H9 (cell line): ENCODE measurements around the gene ABCA3. TPM values are rescaled to one million over a fixed set of nuclear protein-coding genes. Genes with fewer than 3 reads are reported as not detected.

Experiments used
- DNase-seq: peaks from one replicate; pipeline ENCODE4 v3.0.0-alpha.2; 2017
- H2AFZ ChIP-seq: one replicate; pipeline ENCODE4 v1.6.1; 2013; ENCODE audit warnings: mild to moderate bottlenecking, low read length, control low read depth, moderate library complexity
- H2AK5ac ChIP-seq: 2 replicates; pipeline ENCODE4 v1.6.1; 2013; ENCODE audit warnings: low read length, control low read depth, mixed read lengths; ENCODE audit not compliant: insufficient read length
- H2BK120ac ChIP-seq: one replicate; pipeline ENCODE4 v1.6.1; 2013; ENCODE audit warnings: low read depth, mild to moderate bottlenecking, low read length, control low read depth, inconsistent platforms; ENCODE audit not compliant: poor library complexity, severe bottlenecking
- H2BK12ac ChIP-seq: 2 replicates; pipeline ENCODE4 v1.6.1; 2013; ENCODE audit warnings: low read length, control low read depth, mixed read lengths, low read depth; ENCODE audit not compliant: insufficient read length
- H2BK15ac ChIP-seq: 2 replicates; pipeline ENCODE4 v1.6.1; 2013; ENCODE audit warnings: low read depth, low read length, control low read depth
- H2BK20ac ChIP-seq: one replicate; pipeline ENCODE4 v1.6.1; 2013; ENCODE audit warnings: low read depth, mild to moderate bottlenecking, low read length, control low read depth, inconsistent platforms; ENCODE audit not compliant: poor library complexity, severe bottlenecking
- H2BK5ac ChIP-seq: 2 replicates; pipeline ENCODE4 v1.6.1; 2013; ENCODE audit warnings: low read length, control low read depth, mixed read lengths; ENCODE audit not compliant: insufficient read length
- H3K14ac ChIP-seq: 2 replicates; pipeline ENCODE4 v1.6.1; 2013; ENCODE audit warnings: low read length, control low read depth; ENCODE audit not compliant: insufficient read depth
- H3K18ac ChIP-seq: 2 replicates; pipeline ENCODE4 v1.6.1; 2013; ENCODE audit warnings: low read depth, mild to moderate bottlenecking, mixed read lengths, low read length, control low read depth; ENCODE audit not compliant: insufficient read length
- H3K23ac ChIP-seq: 2 replicates; pipeline ENCODE4 v1.6.1; 2013; ENCODE audit warnings: low read length, control low read depth, mixed read lengths, low read depth; ENCODE audit not compliant: insufficient read length
- H3K23me2 ChIP-seq: 2 replicates; pipeline ENCODE4 v1.6.1; 2013; ENCODE audit warnings: low read depth, mild to moderate bottlenecking, mixed read lengths, low read length, control low read depth; ENCODE audit not compliant: insufficient read length, poor library complexity, severe bottlenecking
- H3K27ac ChIP-seq: 2 replicates; pipeline ENCODE4 v1.5.1; 2013; ENCODE audit warnings: low read length, control low read depth, mixed read lengths, low read depth; ENCODE audit not compliant: insufficient read length
- H3K27me3 ChIP-seq: 2 replicates; pipeline ENCODE4 v1.6.1; 2013; ENCODE audit warnings: low read length, control low read depth, inconsistent platforms; ENCODE audit not compliant: insufficient read depth
- H3K4ac ChIP-seq: 2 replicates; pipeline ENCODE4 v1.6.1; 2013; ENCODE audit warnings: low read depth, mild to moderate bottlenecking, control low read depth, inconsistent platforms, low read length, moderate library complexity
- H3K4me1 ChIP-seq: 2 replicates; pipeline ENCODE4 v1.6.1; 2013; ENCODE audit warnings: low read length, control low read depth, inconsistent platforms; ENCODE audit not compliant: insufficient read depth
- H3K4me2 ChIP-seq: 2 replicates; pipeline ENCODE4 v1.6.1; 2013; ENCODE audit warnings: low read length, control low read depth, mixed read lengths; ENCODE audit not compliant: insufficient read length, insufficient read depth
- H3K56ac ChIP-seq: 2 replicates; pipeline ENCODE4 v1.6.1; 2013; ENCODE audit warnings: low read depth, mild to moderate bottlenecking, mixed read lengths, low read length, control low read depth; ENCODE audit not compliant: insufficient read length
- H3K79me1 ChIP-seq: 2 replicates; pipeline ENCODE4 v1.6.1; 2013; ENCODE audit warnings: low read depth, mild to moderate bottlenecking, moderate library complexity, low read length, control low read depth, inconsistent platforms; ENCODE audit not compliant: insufficient read depth, poor library complexity, severe bottlenecking
- H3K79me2 ChIP-seq: 2 replicates; pipeline ENCODE4 v1.6.1; 2013; ENCODE audit warnings: low read length, control low read depth, inconsistent platforms; ENCODE audit not compliant: insufficient read depth
- H3K9ac ChIP-seq: 2 replicates; pipeline ENCODE4 v1.6.1; 2013; ENCODE audit warnings: low read length, control low read depth, mixed read lengths; ENCODE audit not compliant: insufficient read length; ENCODE audit errors: extremely low read depth
- H3K9me3 ChIP-seq: one replicate; pipeline ENCODE4 v1.6.1; 2013; ENCODE audit warnings: low read depth, low read length, inconsistent platforms; ENCODE audit not compliant: control insufficient read depth
- H3T11ph ChIP-seq: one replicate; pipeline ENCODE4 v1.6.1; 2013; ENCODE audit warnings: mild to moderate bottlenecking, low read length, control low read depth, inconsistent platforms
- H4K20me1 ChIP-seq: one replicate; pipeline ENCODE4 v1.6.1; 2013; ENCODE audit not compliant: control insufficient read depth, insufficient read length, insufficient read depth
- H4K5ac ChIP-seq: 2 replicates; pipeline ENCODE4 v1.6.1; 2013; ENCODE audit warnings: low read depth, mild to moderate bottlenecking, mixed read lengths, low read length, control low read depth; ENCODE audit not compliant: insufficient read length
- H4K8ac ChIP-seq: replicated peaks from 2 replicates; pipeline ENCODE4 v1.6.1; 2013; ENCODE audit warnings: low read length, control low read depth, mixed read lengths, low read depth; ENCODE audit not compliant: insufficient read length
- H4K91ac ChIP-seq: 2 replicates; pipeline ENCODE4 v1.6.1; 2013; ENCODE audit warnings: low read depth, mild to moderate bottlenecking, moderate library complexity, mixed read lengths, low read length, control low read depth; ENCODE audit not compliant: insufficient read length
- H3K27ac Mint-ChIP-seq, 3 experiments: 2 replicates in 2 of 3; 3 replicates in 1 of 3; pipeline ENCODE4 v1.8.0; 2020 to 2021; ENCODE audit warnings: mixed read lengths in 3 of 3, mild to moderate bottlenecking in 1 of 3, moderate library complexity in 1 of 3
- H3K27me3 Mint-ChIP-seq: 2 replicates; pipeline ENCODE4 v1.8.0; 2021; ENCODE audit warnings: low read depth, mild to moderate bottlenecking, moderate library complexity, mixed read lengths
- H3K36me3 Mint-ChIP-seq, 3 experiments: 2 replicates in 2 of 3; 3 replicates in 1 of 3; pipeline ENCODE4 v1.8.0; 2020 to 2021; ENCODE audit warnings: low read depth in 3 of 3, mixed read lengths in 3 of 3; ENCODE audit not compliant: insufficient read depth in 1 of 3
- H3K4me1 Mint-ChIP-seq, 2 experiments: 2 replicates each; pipeline ENCODE4 v1.8.0; 2020; ENCODE audit warnings: mixed read lengths in 2 of 2
- H3K4me3 Mint-ChIP-seq, 2 experiments: 2 replicates in 1 of 2; 3 replicates in 1 of 2; pipeline ENCODE4 v1.8.0; 2020 to 2021; ENCODE audit warnings: mild to moderate bottlenecking in 2 of 2, mixed read lengths in 2 of 2, moderate library complexity in 1 of 2
- H3K9me3 Mint-ChIP-seq, 2 experiments: 2 replicates in 1 of 2; 3 replicates in 1 of 2; pipeline ENCODE4 v1.8.0; 2020; ENCODE audit warnings: mild to moderate bottlenecking in 2 of 2, mixed read lengths in 2 of 2, moderate library complexity in 1 of 2
- WGBS: extraction: QIAGEN DNeasy Blood & Tissue Kit; methylation state at CpG from one replicate; pipeline ENCODE4 v1.1.7; 2013; ENCODE audit warnings: missing lambda C conversion rate, low lambda C conversion rate, mixed read lengths; ENCODE audit not compliant: insufficient read length; ENCODE audit errors: extremely low coverage; 5-methylcytosine and 5-hydroxymethylcytosine counted together
- total RNA-seq: library from RNA; stranded (reverse); gene quantifications from 2 replicates; pipeline ENCODE4 v1.2.1, GENCODE V29; 2021
- TF ChIP-seq, protein P1 (sequence below): fragments of 200-600 bp; sonication (generic); conservative IDR thresholded peaks from 3 replicates; pipeline ENCODE4 v1.8.0; 2021; ENCODE audit warnings: antibody characterized with exemption, mild to moderate bottlenecking

Gene ABCA3
- total RNA-seq, 1 experiment from 2014 or later: 8.0 TPM

DNA sequence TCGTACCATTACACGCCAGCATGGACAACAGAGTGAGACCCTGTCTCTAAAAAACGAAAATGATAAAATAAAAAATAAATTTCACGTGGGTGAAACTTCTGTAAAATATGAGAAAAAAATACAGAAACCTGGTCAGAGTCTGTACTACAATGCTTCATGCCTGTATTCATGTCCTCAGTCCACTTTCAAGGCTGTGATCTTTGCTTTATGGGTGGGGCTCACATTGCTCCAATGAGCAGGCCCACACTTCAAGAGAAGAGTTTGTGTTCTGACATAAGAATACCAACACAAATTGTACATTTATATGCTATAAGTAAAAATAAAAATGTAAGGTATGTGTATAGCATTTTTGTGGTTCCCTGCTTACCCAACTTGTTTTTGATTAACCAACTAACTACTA is 32.2 kb upstream of the ABCA3 start:
- no peaks in the 10 kb centered on the region for H4K20me1 ChIP-seq
- H3K4me1 Mint-ChIP-seq: no peaks in the 10 kb centered on the region
- H2BK120ac ChIP-seq: no peak overlapping the region
- TF ChIP-seq, protein P1, sequence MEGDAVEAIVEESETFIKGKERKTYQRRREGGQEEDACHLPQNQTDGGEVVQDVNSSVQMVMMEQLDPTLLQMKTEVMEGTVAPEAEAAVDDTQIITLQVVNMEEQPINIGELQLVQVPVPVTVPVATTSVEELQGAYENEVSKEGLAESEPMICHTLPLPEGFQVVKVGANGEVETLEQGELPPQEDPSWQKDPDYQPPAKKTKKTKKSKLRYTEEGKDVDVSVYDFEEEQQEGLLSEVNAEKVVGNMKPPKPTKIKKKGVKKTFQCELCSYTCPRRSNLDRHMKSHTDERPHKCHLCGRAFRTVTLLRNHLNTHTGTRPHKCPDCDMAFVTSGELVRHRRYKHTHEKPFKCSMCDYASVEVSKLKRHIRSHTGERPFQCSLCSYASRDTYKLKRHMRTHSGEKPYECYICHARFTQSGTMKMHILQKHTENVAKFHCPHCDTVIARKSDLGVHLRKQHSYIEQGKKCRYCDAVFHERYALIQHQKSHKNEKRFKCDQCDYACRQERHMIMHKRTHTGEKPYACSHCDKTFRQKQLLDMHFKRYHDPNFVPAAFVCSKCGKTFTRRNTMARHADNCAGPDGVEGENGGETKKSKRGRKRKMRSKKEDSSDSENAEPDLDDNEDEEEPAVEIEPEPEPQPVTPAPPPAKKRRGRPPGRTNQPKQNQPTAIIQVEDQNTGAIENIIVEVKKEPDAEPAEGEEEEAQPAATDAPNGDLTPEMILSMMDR: no peak
- H3K4me1 ChIP-seq: no peaks in the 10 kb centered on the region
- no peaks in the 10 kb centered on the region for H3K79me1 ChIP-seq
- H3K27ac ChIP-seq: no peak overlapping the region
- no peaks in the 10 kb centered on the region for H3K79me2 ChIP-seq
- no peak for DNase-seq
- H3K27ac Mint-ChIP-seq: no peak overlapping the region
- no peak overlapping the region for H3K14ac ChIP-seq
- H3K4ac ChIP-seq: no peak overlapping the region
- no peak overlapping the region for H3K4me3 Mint-ChIP-seq
- no peak overlapping the region for H2AFZ ChIP-seq
- no peak overlapping the region for H2BK12ac ChIP-seq
- H3K56ac ChIP-seq: no peak overlapping the region
- H2BK15ac ChIP-seq: no peak overlapping the region
- no peak overlapping the region for H3K4me2 ChIP-seq
- no peak overlapping the region for H3K18ac ChIP-seq
- H4K8ac ChIP-seq: no peak overlapping the region
- H4K5ac ChIP-seq: no peak overlapping the region
- no peak overlapping the region for H3K23ac ChIP-seq
- no peaks in the 10 kb centered on the region for H3K27me3 ChIP-seq
- no peaks in the 10 kb centered on the region for H3K9me3 Mint-ChIP-seq
- no peaks in the 10 kb centered on the region for H3K23me2 ChIP-seq
- WGBS: no CpG with 5 or more reads among the region's 4 CpGs
- H3K9ac ChIP-seq: no peak overlapping the region
- H3K27me3 Mint-ChIP-seq: peaks cover 29% of the 10 kb centered on the region
- H3K9me3 ChIP-seq: no peaks in the 10 kb centered on the region
- H2AK5ac ChIP-seq: no peak overlapping the region
- no peak overlapping the region for H2BK20ac ChIP-seq
- no peak overlapping the region for H3T11ph ChIP-seq
- H2BK5ac ChIP-seq: no peak overlapping the region
- no peaks in the 10 kb centered on the region for H3K36me3 Mint-ChIP-seq
- H4K91ac ChIP-seq: no peak overlapping the region
